Panc1 (cell line): Measurements from ENCODE around the gene AFF3. TPM values are rescaled to one million over a fixed set of nuclear protein-coding genes. Genes with fewer than 3 reads are reported as not detected.

Source experiments
- ATAC-seq: fragments of 200-7000 bp; cut with Tn5 transposase; 2 replicates; pipeline ENCODE4 v1.9.1; 2020; ENCODE audit warnings: mild to moderate bottlenecking, moderate library complexity
- BruUV-seq: library from RNA; stranded (reverse); fragments of 400-500 nt; replicated peaks from 2 replicates; lab custom pipeline; 2021; lab: Mats Ljungman, UMichigan
- CTCF ChIA-PET: fragments of 300-600 bp; sonication (Branson Sonifier 250); formaldehyde crosslinking; loops from one replicate; lab custom pipeline; 2022; ENCODE audit warnings: antibody characterized with exemption; lab: Charles Lee
- POLR2A ChIA-PET: fragments of 300-600 bp; sonication (Branson Sonifier 250); formaldehyde crosslinking; loops from one replicate; lab custom pipeline; 2022; ENCODE audit warnings: antibody characterized with exemption; lab: Charles Lee
- DNase-seq: peaks from one replicate; pipeline ENCODE4 v3.0.0-alpha.2; 2010; ENCODE audit warnings: low read depth, low spot score
- H3K27ac ChIP-seq: 2 replicates; pipeline ENCODE4 v1.5.1; 2011; ENCODE audit warnings: mild to moderate bottlenecking, low read length, inconsistent platforms
- H3K27me3 ChIP-seq: fragments of 200-500 bp; sonication (Bioruptor generic); 2 replicates; pipeline ENCODE4 v1.6.0; 2014; ENCODE audit warnings: low read length, inconsistent platforms; ENCODE audit not compliant: control insufficient read depth, insufficient read depth
- H3K36me3 ChIP-seq: fragments of 200-500 bp; sonication (Bioruptor generic); 2 replicates; pipeline ENCODE4 v1.5.1; 2014; ENCODE audit warnings: inconsistent platforms, mild to moderate bottlenecking, low read length, moderate library complexity; ENCODE audit not compliant: control insufficient read depth, insufficient read depth
- H3K4me1 ChIP-seq: 2 replicates; pipeline ENCODE4 v1.5.1; 2011; ENCODE audit warnings: inconsistent platforms, mild to moderate bottlenecking, low read length, moderate library complexity; ENCODE audit not compliant: control insufficient read depth, insufficient read depth
- H3K4me3 ChIP-seq, 2 experiments: 2 replicates each; pipeline ENCODE4 v1.5.1; 2011 to 2012; ENCODE audit warnings: low read depth in 2 of 2, low read length in 2 of 2, mild to moderate bottlenecking in 2 of 2, inconsistent platforms in 1 of 2, moderate library complexity in 1 of 2
- H3K9me3 ChIP-seq: fragments of 200-500 bp; sonication (Bioruptor generic); 2 replicates; pipeline ENCODE4 v1.5.1; 2014; ENCODE audit warnings: low read depth, mild to moderate bottlenecking, inconsistent platforms, low read length, moderate library complexity; ENCODE audit not compliant: control insufficient read depth, insufficient read depth
- POLR2AphosphoS5 ChIP-seq: IDR thresholded peaks from 2 replicates; pipeline ENCODE4 v1.6.1; 2012; ENCODE audit warnings: mild to moderate bottlenecking, low read depth, low read length, moderate library complexity
- REST ChIP-seq, 2 experiments: IDR thresholded peaks; 2 replicates each; pipeline ENCODE4 v1.6.1; 2011 to 2012; ENCODE audit warnings: low read depth in 2 of 2, control low read depth in 1 of 2, low read length in 1 of 2, mild to moderate bottlenecking in 1 of 2, moderate library complexity in 1 of 2; ENCODE audit not compliant: insufficient read depth in 1 of 2
- SIN3A ChIP-seq: IDR thresholded peaks from 2 replicates; pipeline ENCODE4 v1.6.1; 2012; ENCODE audit warnings: low read depth, mild to moderate bottlenecking, low read length, moderate library complexity, borderline replicate concordance; ENCODE audit not compliant: insufficient read depth
- TCF7L2 ChIP-seq: IDR thresholded peaks from 2 replicates; pipeline ENCODE4 v1.6.1; 2011; ENCODE audit warnings: mild to moderate bottlenecking, low read depth, low read length, inconsistent platforms
- in situ Hi-C: cut with HindIII; loops from 2 replicates; pipeline ENCODE4 v1.10.0; 2016; ENCODE audit warnings: low sequenced_read_pairs, low pct_unique_long_range_greater_than_20kb
- intact Hi-C: fragments of 100-400 bp; cut with micrococcal nuclease; formaldehyde crosslinking; loops from one replicate; pipeline ENCODE4 v1.10.0; 2022; ENCODE audit not compliant: unreplicated experiment
- total RNA-seq: library from RNA; stranded (reverse); gene quantifications from one replicate; pipeline ENCODE4 v1.2.1, GENCODE V29; 2021; ENCODE audit not compliant: unreplicated experiment
- TF ChIP-seq, protein P1 (sequence below): fragments of 450-650 bp; IDR thresholded peaks from 2 replicates; pipeline ENCODE4 v1.5.1; 2017; ENCODE audit warnings: mild to moderate bottlenecking

Gene AFF3
- total RNA-seq, 1 experiment from 2014 or later = 2.2 TPM

DNA sequence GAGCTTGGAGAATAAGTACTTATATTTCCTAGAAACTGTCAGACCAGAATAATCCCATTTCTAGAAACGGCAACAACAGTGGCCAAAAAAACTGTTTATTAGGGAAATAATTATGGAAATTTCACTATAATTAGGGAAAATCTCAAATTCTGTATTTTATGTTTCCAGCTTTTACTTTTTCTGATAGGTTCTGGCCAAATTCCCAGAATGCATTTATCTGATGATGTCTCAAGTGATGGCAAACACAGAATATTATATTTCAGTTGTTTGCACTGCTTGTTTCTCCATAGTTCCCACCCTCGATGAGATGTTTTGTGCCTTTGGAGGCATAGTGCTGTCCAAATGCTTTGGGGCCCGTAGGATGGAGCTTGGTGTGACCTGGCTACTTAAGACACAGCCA is 66.9 kb downstream of the AFF3 start:
- intact Hi-C loops (no loop called here), in situ Hi-C loops (no loop called here)
- H3K27me3 ChIP-seq = peaks cover 13% of the 10 kb centered on the region
- no peak for TF ChIP-seq SIN3A
- no peak for TF ChIP-seq TCF7L2
- TF ChIP-seq, protein P1, sequence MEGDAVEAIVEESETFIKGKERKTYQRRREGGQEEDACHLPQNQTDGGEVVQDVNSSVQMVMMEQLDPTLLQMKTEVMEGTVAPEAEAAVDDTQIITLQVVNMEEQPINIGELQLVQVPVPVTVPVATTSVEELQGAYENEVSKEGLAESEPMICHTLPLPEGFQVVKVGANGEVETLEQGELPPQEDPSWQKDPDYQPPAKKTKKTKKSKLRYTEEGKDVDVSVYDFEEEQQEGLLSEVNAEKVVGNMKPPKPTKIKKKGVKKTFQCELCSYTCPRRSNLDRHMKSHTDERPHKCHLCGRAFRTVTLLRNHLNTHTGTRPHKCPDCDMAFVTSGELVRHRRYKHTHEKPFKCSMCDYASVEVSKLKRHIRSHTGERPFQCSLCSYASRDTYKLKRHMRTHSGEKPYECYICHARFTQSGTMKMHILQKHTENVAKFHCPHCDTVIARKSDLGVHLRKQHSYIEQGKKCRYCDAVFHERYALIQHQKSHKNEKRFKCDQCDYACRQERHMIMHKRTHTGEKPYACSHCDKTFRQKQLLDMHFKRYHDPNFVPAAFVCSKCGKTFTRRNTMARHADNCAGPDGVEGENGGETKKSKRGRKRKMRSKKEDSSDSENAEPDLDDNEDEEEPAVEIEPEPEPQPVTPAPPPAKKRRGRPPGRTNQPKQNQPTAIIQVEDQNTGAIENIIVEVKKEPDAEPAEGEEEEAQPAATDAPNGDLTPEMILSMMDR = no peak
- no peak for TF ChIP-seq POLR2AphosphoS5
- no peak for TF ChIP-seq REST (IDR thresholded peaks at IDR 0.05; ENCODE audit: insufficient read depth in 1 of 2, low read depth in 2 of 2, low read length in 1 of 2)
- ATAC-seq (no peak), DNase-seq (no peak)
- no peaks in the 10 kb centered on the region for H3K36me3 ChIP-seq
- BruUV-seq = no TSS peak
- H3K4me3 ChIP-seq = no peak overlapping the region
- no peak overlapping the region for H3K27ac ChIP-seq
- H3K4me1 ChIP-seq = no peaks in the 10 kb centered on the region
- H3K9me3 ChIP-seq = no peaks in the 10 kb centered on the region
- ChIA-PET CTCF (no interaction called here), POLR2A (interaction anchor here (0.6 kb wide), 1 partner anchor 179 kb away, joined by 3 read pairs; no protein-coding TSS in a partner anchor)

DNA sequence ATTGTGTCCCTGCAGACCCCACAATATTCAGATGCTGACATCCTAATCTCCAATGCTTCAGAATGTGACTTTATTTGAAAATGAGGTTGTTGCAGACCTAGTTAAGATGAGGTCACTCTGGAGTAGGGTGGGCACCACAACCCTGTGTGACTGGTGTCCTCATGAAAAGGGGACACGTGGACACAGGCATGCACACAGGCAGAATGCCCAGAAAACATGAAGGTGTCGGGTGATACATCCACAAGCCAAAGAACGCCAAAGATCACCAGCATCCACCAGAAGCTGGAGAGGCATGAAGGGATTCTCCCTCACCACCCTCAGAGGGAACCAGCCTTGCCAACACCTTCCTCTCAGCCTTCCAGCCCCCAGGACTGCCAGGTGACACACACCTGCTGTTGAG is 69.3 kb downstream of the AFF3 start:
- TF ChIP-seq POLR2AphosphoS5 = no peak
- TF ChIP-seq SIN3A = no peak
- TF ChIP-seq, protein P1 = no peak
- no peak for TF ChIP-seq REST (IDR thresholded peaks at IDR 0.05; ENCODE audit: insufficient read depth in 1 of 2, low read depth in 2 of 2, low read length in 1 of 2)
- no peak for TF ChIP-seq TCF7L2
- no TSS peak for BruUV-seq
- no peaks in the 10 kb centered on the region for H3K9me3 ChIP-seq
- DNase-seq (no peak), ATAC-seq (no peak)
- peaks cover 19% of the 10 kb centered on the region for H3K27me3 ChIP-seq
- intact Hi-C loops (no loop called here), in situ Hi-C loops (no loop called here)
- H3K27ac ChIP-seq = no peak overlapping the region
- ChIA-PET CTCF (no interaction called here), POLR2A (no interaction called here)
- no peaks in the 10 kb centered on the region for H3K4me1 ChIP-seq
- H3K36me3 ChIP-seq = no peaks in the 10 kb centered on the region
- H3K4me3 ChIP-seq = no peak overlapping the region
